Sigmoid colon (tissue), 4 donors: Measurements from ENCODE around the gene PGLYRP1.

Experiments
- CTCF ChIP-seq, 4 experiments: fragments of 450-650 bp in 3 of 4; fragments of 200-600 bp in 1 of 4; IDR thresholded peaks; one replicate each; pipeline ENCODE4 v1.5.1; 2016 to 2019; ENCODE audit warnings: antibody characterized with exemption in 4 of 4, mild to moderate bottlenecking in 3 of 4, moderate library complexity in 2 of 4
- POLR2AphosphoS5 ChIP-seq, 4 donors: sonication (generic); formaldehyde crosslinking; IDR thresholded peaks; one replicate each; pipeline ENCODE4 v1.6.1; 2017; ENCODE audit warnings: antibody characterized with exemption in 4 of 4

GRCh38 chr19:45969676-45970075 is 53.2 kb downstream of the PGLYRP1 start:
- TF ChIP-seq CTCF (IDR thresholded peaks at IDR 0.05) (no peak), POLR2AphosphoS5 (IDR thresholded peaks at IDR 0.05) (no peak)
